Endothelial cell of hepatic sinusoid (primary cell): Measurements from ENCODE around the gene ST3GAL6.
"Not testable (repeated sequence)": the region's sequence is repeated elsewhere in the genome, so short reads cannot be mapped to it uniquely, and the experiment has no call there.

Experiments used
- in situ Hi-C: cut with HindIII; loops from 2 replicates; pipeline ENCODE4 v1.10.0; 2017; ENCODE audit warnings: low sequenced_read_pairs

The ST3GAL6 gene

GRCh38 chr3:98799479-98799878 lies 36.3 kb downstream of the ST3GAL6 start:
- in situ Hi-C loops = loop anchor here (5.0 kb wide), 1 partner anchor 92 kb away; no protein-coding TSS in a partner anchor

GRCh38 chr3:98800401-98800800 lies 37.3 kb downstream of the ST3GAL6 start:
- in situ Hi-C loops = no loop called here

GRCh38 chr3:98801043-98801747 lies 38.1 kb downstream of the ST3GAL6 start:
- in situ Hi-C loops = no loop called here

- in situ Hi-C loops = loop anchor here (5.0 kb wide), 2 partner anchors 38 to 198 kb away; no protein-coding TSS in a partner anchor
These were observed 42.4 kb downstream of the ST3GAL6 start for GRCh38 chr3:98805571-98805970.

GRCh38 chr3:98806521-98806920 lies 43.4 kb downstream of the ST3GAL6 start:
- in situ Hi-C loops = loop anchor here (5.0 kb wide), 2 partner anchors 39 to 199 kb away; no protein-coding TSS in a partner anchor

GRCh38 chr3:98807011-98807410 lies 43.9 kb downstream of the ST3GAL6 start:
- in situ Hi-C loops = loop anchor here (5.0 kb wide), 2 partner anchors 40 to 200 kb away; no protein-coding TSS in a partner anchor

- in situ Hi-C loops = loop anchor here (5.0 kb wide), 2 partner anchors 40 to 200 kb away; no protein-coding TSS in a partner anchor
These were observed 44.4 kb downstream of the ST3GAL6 start for GRCh38 chr3:98807561-98807960.

GRCh38 chr3:98808071-98808470 lies 44.9 kb downstream of the ST3GAL6 start:
- in situ Hi-C loops = loop anchor here (5.0 kb wide), 2 partner anchors 41 to 201 kb away; no protein-coding TSS in a partner anchor

- in situ Hi-C loops = loop anchor here (5.0 kb wide), 2 partner anchors 42 to 202 kb away; no protein-coding TSS in a partner anchor
These were observed 46.4 kb downstream of the ST3GAL6 start for GRCh38 chr3:98809557-98809956.

- in situ Hi-C loops = no loop called here
These were observed 47.9 kb downstream of the ST3GAL6 start for GRCh38 chr3:98811048-98811447.

- in situ Hi-C loops = no loop called here
These were observed 49.8 kb downstream of the ST3GAL6 start for GRCh38 chr3:98812851-98813374.

- in situ Hi-C loops = no loop called here
These were observed 51.8 kb downstream of the ST3GAL6 start for GRCh38 chr3:98814817-98815420.

- in situ Hi-C loops = no loop called here
These were observed 54.5 kb downstream of the ST3GAL6 start for GRCh38 chr3:98817547-98818041.

- in situ Hi-C loops = no loop called here
These were observed 57.9 kb downstream of the ST3GAL6 start for GRCh38 chr3:98821063-98821462.

- in situ Hi-C loops = no loop called here
These were observed 60.7 kb downstream of the ST3GAL6 start for GRCh38 chr3:98823791-98824190.

GRCh38 chr3:98824256-98824655 lies 61.1 kb downstream of the ST3GAL6 start:
- in situ Hi-C loops = no loop called here

- in situ Hi-C loops = no loop called here
These were observed 63.0 kb downstream of the ST3GAL6 start for GRCh38 chr3:98826126-98826525.

GRCh38 chr3:98827221-98827920 lies 64.2 kb downstream of the ST3GAL6 start:
- in situ Hi-C loops = no loop called here

GRCh38 chr3:98829246-98829832 lies 66.2 kb downstream of the ST3GAL6 start:
- in situ Hi-C loops = no loop called here

- in situ Hi-C loops = not testable (repeated sequence)
These were observed 67.9 kb downstream of the ST3GAL6 start for GRCh38 chr3:98831060-98831459.

GRCh38 chr3:98839846-98840245 lies 76.7 kb downstream of the ST3GAL6 start:
- in situ Hi-C loops = no loop called here
